LoVo (cell line): ENCODE data around the gene TCHHL1.
A peak's percentile ranks its signal among the peaks of the same experiment; 100 is the strongest.

Experiments used
- DNase-seq: peaks from one replicate; pipeline ENCODE4 v3.0.0-alpha.2; 2016; ENCODE audit warnings: low spot score

The TCHHL1 gene

DNA sequence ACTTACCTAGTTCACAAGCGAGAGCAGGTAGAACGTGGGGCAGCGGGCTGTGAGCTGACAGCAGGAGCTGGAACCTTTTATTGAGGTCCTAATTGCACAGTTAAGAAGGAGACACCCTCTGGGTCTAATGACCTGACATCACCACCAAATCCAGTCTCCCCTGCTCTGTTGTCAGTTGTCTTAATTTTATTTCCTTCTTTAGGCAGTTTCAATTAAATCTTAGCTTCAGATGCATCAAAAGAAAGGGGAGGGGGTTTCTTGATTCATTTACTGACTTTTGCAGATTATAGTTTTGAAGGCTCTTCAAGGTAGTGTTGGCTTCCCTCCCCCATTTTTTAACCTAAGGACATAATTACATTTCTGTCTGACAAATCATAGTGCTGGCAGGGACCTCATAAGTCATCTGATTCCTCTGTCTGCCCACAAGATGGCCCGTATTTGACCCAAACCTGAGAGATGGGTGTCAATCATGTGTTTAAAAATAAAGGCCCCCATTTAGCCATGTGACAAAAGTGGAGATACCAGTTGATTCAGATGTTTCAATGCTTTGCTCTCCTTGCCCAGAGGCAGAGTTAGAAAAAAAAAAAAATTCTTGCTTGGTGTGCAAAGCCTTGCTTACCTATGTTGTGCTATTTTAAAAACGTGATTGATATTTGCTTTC lies at the start of gene TCHHL1:
Gene TCHHL1 (minus strand): TSS at position 51 of the 661 bp plus-strand sequence. CDS start 921 bp downstream, outside the sequence.
- DNase-seq: no peak

- DNase-seq: no peak
Measured at GRCh38 chr1:152137215-152137614, 48.4 kb upstream of the TCHHL1 start.

GRCh38 chr1:152130186-152130585 lies 41.3 kb upstream of the TCHHL1 start:
- DNase-seq: no peak

DNA sequence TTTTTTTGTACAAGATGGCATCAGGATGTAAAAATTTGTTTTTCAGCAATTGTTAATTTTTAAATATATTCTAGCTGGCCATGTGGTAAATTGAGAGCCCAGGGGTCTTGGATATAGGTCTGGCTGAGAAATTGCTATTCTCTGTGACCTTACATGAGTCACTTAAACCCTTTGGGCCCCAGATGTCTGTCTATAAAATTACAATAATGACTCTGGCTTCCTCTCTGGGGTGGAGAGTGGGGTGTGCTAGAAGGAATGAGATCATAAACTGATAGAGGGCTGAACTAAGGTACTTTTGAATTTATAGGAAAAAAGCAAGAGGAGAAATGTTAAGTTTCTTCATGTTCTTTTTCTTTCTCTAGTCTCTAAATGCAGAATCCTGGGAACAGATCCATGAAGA lies 38.8 kb upstream of the TCHHL1 start:
- DNase-seq: no peak

GRCh38 chr1:152125834-152126443 lies 37.1 kb upstream of the TCHHL1 start:
- no peak for DNase-seq

DNA sequence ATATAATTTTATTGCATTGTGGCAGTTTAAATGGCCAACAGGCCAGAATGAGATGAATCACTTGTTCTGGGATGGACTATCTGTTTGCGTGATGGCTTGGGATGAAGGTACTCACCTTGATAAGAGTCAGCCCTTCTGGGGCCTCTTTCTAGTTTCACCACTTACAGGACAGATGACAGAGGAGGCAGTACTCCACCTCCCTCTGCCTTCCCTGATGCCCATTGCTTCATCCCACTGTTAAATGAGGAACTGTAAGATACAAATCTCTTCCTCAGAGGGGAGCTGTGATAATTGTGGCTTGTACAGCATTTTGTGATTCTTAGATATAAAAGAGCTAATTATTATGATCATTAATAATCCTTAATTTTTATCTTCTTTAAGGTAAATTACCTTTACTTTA lies 30.1 kb upstream of the TCHHL1 start:
- DNase-seq: no peak

GRCh38 chr1:152115344-152115743 lies 26.5 kb upstream of the TCHHL1 start, which contains the start of gene TCHH:
Gene TCHH, minus strand, starts transcription at chr1:152115444. Its CDS starts 1,364 bp downstream, at chr1:152114080.
- DNase-seq: no peak

GRCh38 chr1:152112885-152113432 lies 24.1 kb upstream of the TCHHL1 start:
- DNase-seq: no peak

- no peak for DNase-seq
Measured at GRCh38 chr1:152112101-152112884, 23.4 kb upstream of the TCHHL1 start.

GRCh38 chr1:152111515-152111968 lies 22.7 kb upstream of the TCHHL1 start:
- DNase-seq: no peak

GRCh38 chr1:152110860-152111514 lies 22.1 kb upstream of the TCHHL1 start:
- peak; percentile 28 for DNase-seq

DNA sequence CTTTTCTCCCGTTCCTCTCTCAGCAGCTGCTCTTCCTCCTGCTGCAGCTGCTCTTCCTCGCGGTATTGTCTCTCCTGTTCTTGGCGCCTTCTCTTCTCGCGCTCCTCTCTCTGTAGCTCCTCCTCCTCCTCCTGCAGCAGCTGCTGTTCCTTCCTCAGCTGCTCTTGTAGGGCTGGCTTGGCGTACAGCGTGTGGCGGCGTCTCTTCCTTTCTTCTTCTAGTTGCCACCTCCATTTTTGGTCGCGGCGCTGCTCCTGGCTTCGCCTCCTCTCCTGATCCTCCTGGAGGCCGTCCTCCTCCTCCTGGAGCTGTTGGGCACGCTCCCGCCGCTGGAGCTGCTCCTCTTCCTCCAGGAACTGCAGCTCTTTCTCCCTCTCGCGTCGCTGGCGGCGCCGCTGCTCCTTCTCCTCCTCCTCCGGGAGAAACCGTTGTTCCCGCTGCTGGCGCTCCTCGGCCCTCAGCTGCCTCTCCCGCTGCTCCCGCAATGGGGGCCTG lies 21.5 kb upstream of the TCHHL1 start:
- DNase-seq: peak; percentile 39

GRCh38 chr1:152109998-152110294 lies 21.1 kb upstream of the TCHHL1 start:
- no peak for DNase-seq

DNA sequence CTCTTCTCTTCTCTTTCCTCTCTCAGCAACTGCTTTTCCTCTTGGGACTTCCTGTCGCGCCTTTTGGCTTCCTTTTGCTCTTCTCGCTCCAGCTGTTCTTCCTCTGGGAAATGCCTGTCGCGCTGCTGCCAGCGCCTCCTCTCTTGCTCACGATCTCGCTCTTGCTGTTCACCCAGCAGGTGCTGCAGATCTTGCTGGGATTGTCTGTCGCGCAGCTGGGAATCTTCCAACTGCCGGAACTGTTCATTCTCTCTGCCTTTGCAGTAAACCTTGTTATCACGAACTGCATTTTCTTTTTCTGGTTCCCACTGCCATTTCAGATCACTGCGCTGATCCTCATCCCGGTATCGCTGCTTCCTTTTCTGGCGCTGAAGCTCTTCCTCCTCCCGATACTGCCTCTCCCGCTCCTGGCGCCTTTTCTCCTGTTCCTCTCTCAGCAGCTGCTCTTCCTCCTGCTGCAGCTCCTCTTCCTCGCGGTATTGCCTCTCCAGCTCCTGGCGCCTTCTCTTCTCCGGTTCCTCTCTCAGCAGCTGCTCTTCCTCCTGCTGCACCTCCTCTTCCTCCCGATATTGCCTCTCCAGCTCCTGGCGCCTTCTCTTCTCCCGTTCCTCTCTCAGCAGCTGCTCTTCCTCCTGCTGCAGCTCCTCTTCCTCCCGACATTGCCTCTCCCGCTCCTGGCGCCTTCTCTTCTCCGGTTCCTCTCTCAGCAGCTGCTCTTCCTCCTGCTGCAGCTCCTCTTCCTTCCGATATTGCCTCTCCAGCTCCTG lies 20.6 kb upstream of the TCHHL1 start:
- peak; percentile 12 for DNase-seq

DNA sequence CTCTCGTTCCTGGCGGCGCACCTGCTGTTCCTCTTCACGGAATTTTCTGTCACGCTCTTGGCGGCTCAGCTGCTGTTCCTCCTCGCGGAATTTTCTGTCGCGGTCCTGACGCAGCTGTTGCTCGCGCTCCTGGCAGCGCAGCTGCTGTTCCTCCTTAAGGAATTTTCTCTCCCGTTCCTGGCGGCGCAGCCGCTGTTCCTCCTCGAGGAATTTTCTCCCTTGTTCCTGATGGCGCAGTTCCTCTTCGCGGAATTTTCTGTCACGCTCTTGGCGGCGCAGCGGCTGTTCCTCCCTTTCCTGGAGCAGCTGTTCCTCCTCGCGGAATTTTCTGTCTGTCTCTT lies 20.0 kb upstream of the TCHHL1 start:
- peak; percentile 37 for DNase-seq

DNA sequence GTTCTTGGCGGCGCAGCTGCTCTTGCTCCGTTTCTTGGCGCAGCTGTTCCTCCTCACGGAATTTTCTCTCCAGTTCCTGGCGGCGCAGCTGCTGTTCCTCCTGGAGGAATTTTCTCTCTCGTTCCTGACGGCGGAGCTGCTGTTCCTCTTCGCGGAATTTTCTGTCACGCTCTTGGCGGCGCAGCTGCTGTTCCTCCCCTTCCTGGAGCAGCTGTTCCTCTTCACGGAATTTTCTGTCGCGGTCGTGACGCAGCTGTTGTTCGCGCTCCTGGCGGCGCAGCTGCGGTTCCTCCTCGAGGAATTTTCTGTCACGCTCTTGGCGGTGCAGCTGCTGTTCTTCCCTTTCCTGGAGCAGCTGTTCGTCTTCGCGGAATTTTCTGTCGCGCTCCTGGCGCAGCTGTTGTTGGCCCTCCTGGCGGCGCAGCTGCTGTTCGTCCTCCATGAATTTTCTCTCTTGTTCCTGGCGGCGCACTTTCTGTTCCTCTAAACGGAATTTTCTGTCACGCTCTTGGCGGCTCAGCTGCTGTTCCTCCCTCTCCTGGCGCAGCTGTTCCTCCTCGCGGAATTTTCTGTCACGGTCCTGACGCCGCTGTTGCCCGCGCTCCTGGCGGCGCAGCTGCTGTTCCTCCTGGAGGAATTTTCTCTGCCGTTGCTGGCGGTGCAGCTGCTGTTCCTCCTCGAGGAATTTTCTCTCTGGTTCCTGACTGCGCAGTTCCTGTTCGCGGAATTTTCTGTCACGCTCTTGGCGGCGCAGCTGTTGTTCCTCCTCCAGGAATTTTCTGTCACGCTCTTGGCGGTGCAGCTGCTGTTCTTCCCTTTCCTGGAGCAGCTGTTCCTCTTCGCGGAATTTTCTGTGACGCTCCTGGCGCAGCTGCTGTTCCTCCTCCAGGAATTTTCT lies 19.4 kb upstream of the TCHHL1 start:
- peak; percentile 58 for DNase-seq

- peak; percentile 68 for DNase-seq
Measured at GRCh38 chr1:152107031-152107983, 18.4 kb upstream of the TCHHL1 start.

DNA sequence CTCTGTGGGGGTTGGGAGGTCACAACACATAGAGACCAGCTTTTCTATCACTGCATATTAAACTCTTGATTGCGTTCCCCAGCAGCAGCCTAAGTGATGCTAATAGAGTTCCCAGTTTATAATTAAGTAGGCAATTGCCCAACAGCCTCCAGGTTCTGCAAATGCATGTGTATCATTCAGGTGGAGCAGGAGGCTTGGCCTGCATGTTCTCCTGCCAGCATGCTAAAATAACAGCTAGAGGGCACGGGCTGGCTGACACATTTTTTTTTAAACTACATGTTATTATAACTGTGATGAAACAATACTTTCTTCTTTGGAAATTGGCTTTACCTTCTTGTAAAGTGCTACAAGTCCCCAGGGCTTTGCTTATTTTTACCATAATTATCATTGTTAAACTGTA lies 16.0 kb upstream of the TCHHL1 start:
- no peak for DNase-seq

DNA sequence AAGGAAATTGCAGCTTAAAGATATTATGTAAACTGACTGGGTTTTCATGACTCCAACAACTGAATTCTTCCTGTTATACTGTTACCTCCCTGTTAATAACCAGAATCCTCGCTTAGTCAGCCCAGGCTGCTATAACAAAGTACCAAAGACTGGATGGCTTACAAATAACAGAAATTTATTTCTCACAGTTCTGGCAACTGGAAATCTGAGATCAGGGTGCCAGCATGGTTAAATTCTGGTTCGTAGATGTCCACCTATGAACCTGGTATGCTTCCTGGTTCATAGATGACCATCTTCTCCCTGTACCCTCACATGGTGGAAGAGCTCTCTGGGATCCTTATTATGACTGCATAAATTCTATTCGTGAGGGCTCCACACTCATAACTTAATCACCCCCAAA lies 8.1 kb upstream of the TCHHL1 start:
- DNase-seq: no peak
